Astrocyte of the cerebellum (primary cell): ENCODE measurements around the gene RAB25.

Source experiments
- DNase-seq: peaks from one replicate; pipeline ENCODE4 v3.0.0-alpha.2; 2011; ENCODE audit warnings: low read depth
- H3K4me3 ChIP-seq: 2 replicates; pipeline ENCODE4 v1.5.1; 2011; ENCODE audit warnings: mild to moderate bottlenecking, low read depth, low read length, moderate library complexity
- in situ Hi-C: cut with HindIII; loops from 2 replicates; pipeline ENCODE4 v1.10.0; 2017; ENCODE audit warnings: low sequenced_read_pairs
- TF ChIP-seq, protein P1 (sequence below): IDR thresholded peaks from 2 replicates; pipeline ENCODE4 v1.5.1; 2012; ENCODE audit warnings: low read length, low read depth, moderate library complexity, mild to moderate bottlenecking; ENCODE audit errors: missing control alignments

Gene RAB25

DNA sequence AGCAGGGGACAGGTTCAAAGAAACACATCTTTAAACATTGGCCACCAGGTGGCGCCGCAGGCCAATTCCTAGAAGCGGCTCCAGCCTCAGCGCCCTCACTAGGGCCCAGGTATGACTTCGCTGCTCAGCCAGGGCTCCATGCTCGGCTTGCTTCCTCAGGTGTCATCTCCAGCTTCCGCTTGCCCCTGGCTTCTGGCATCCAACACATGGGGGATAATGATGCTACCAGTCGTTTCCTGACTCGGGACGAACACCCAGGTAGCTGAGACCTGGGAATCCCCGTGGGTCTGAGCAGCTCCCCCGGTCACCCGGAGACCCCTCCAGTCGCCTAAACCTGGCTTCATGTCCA, 29.9 kb downstream of the RAB25 start:
- H3K4me3 ChIP-seq = no peak overlapping the region
- peak; percentile 73 for DNase-seq
- TF ChIP-seq, protein P1, sequence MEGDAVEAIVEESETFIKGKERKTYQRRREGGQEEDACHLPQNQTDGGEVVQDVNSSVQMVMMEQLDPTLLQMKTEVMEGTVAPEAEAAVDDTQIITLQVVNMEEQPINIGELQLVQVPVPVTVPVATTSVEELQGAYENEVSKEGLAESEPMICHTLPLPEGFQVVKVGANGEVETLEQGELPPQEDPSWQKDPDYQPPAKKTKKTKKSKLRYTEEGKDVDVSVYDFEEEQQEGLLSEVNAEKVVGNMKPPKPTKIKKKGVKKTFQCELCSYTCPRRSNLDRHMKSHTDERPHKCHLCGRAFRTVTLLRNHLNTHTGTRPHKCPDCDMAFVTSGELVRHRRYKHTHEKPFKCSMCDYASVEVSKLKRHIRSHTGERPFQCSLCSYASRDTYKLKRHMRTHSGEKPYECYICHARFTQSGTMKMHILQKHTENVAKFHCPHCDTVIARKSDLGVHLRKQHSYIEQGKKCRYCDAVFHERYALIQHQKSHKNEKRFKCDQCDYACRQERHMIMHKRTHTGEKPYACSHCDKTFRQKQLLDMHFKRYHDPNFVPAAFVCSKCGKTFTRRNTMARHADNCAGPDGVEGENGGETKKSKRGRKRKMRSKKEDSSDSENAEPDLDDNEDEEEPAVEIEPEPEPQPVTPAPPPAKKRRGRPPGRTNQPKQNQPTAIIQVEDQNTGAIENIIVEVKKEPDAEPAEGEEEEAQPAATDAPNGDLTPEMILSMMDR = peak; percentile 62
- in situ Hi-C loops = no loop called here

DNA sequence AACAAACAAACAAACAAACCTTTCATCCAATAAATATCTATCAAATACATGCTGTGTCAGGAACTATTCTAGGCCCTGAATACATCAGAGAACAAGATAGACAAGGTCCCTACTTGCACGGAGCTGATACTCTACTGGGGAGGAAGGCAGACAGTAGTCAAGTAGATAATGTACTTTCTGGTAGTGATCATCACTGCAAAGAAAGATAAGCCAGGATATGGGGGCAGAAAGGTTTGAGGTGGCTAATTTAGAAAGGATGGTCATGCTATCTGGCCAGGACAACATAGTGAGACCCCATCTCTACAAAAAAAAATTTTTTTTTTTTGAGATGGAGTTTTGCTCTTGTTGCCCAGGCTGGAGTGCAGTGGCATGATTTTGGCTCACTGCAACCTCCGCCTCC, 30.6 kb downstream of the RAB25 start:
- H3K4me3 ChIP-seq = no peak overlapping the region
- in situ Hi-C loops = no loop called here
- TF ChIP-seq, protein P1 = no peak
- DNase-seq = no peak

DNA sequence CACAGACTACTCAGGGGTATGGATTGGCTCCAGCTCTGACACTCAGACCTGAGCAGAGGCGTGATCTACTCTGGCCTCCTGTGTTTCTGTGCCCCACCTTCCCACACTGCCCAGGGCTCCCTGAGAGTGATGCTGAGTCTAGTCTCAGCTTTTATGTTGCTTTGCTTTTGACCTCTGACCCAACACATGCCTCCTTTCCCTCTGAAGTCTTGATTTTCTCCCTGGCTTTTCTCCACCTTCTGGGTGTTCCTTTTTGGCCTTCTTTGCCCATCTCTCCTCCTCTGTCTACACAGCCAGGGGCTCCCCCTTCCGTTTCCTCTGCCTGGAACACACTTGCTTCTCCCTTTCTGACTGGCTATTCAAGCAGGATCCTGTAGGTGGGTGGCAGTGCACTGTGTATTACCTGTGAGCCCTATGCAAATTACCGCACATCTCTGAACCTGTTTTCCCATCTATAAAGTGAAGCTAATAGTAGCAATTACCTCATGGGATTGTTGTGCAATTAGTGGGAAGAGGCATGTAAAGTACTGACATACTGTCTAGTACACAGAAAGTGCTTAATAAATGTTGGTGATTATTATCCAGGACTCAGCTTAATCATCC, 35.0 kb downstream of the RAB25 start:
- DNase-seq = no peak
- H3K4me3 ChIP-seq = no peak overlapping the region
- in situ Hi-C loops = no loop called here
- TF ChIP-seq, protein P1 = no peak

DNA sequence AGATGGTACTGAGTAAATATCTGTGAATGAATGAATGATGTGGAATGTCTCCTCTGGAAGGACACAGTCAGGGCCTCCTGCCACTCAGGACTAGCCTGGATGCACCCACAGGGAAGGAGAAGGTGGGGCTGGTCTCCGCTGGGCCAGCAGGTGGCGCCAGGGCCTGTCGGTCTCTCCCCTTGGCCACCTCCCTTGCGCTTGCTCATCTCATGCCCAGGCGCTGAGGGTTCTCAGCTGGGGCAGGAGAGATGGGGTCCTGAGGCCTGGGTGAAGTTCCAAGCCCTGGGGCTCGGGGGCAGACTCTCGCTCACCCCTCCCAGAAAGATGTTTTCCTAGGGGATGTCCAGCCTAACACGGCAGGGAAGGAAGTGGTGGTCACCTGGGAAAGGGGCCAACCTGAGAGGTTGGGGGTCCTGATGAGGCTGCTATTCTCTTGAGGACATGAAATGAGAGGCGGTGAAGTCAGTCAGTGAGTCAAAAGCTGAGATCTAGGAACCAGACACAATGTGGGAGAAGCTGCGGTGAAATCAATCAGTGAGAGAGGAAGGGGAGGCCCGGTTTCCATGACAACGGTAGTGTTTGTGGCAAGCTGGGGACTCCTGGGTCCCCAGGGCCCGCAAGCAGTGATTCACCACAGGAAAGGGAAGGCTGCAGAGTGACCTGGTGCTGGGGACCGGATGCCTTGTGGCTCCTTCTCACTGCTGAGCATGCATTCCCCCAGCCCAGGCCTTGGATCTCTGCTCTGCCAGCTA, 35.9 kb downstream of the RAB25 start:
- in situ Hi-C loops = no loop called here
- TF ChIP-seq, protein P1 = peak; percentile 97
- peak; percentile 68 for DNase-seq
- no peak overlapping the region for H3K4me3 ChIP-seq

DNA sequence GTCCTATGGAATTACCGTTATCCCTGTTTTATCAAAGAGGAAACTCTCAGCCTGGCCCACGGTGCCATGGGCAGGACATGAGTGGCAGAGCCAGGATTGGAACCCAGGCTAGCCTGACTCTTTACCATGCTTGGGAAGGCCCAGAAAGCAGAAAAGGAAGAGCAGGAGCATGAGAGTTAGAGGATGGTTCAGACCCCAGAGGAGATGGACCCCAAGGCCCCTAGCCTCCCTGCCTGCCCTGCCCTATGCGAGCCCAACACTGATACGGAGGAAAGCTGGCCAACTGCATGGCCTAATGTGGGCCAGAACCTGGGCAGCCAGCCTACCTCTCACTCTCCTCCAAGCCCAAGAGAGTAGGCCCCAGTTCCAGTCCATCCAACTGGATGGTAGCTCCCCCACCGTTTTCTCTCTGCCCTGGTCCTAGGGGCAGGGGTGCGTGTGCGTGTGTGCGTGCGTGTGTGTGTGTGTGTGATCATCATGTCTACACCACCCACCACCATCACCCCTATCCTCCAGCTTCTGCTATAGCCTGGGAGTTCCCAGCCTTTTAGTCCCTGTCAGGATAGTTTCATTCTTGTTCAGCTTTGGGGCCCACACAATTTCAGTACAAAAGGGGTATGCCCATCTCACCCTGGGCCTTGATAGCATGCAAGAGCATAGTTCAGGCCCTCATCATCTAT, 36.7 kb downstream of the RAB25 start:
- TF ChIP-seq, protein P1 = no peak
- in situ Hi-C loops = no loop called here
- no peak for DNase-seq
- H3K4me3 ChIP-seq = no peak overlapping the region

DNA sequence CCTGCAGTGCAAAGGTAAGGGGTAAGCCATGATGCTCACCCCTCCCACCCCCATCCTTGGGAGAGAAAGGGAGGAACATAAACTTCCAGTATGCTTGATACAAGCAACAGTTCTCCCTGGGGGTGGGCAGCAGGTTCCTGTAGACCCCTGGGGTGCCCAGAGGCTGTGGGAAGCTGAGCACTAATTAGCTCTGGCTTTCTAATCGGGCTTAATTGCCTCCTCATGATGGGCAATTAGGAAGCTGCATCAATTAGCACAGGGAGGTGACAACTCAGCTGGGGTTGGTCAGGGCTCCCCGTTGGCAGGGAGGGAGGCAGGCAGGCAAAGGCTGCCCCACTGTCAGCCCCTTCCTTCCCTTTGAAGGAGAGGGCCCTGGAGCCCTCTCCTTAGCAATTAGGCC, 37.8 kb downstream of the RAB25 start:
- TF ChIP-seq, protein P1 = no peak
- in situ Hi-C loops = no loop called here
- DNase-seq = no peak
- H3K4me3 ChIP-seq = no peak overlapping the region
